ENCODE results near the gene THEM4.

THEM4 gene

GRCh38 chr1:151837884-151838221, 71.5 kb downstream of the THEM4 start:
- no peak for DNase-seq (ENCODE audit: low read depth)

GRCh38 chr1:151837197-151837596, 72.1 kb downstream of the THEM4 start:
- DNase-seq (ENCODE audit: low read depth): no peak

DNA sequence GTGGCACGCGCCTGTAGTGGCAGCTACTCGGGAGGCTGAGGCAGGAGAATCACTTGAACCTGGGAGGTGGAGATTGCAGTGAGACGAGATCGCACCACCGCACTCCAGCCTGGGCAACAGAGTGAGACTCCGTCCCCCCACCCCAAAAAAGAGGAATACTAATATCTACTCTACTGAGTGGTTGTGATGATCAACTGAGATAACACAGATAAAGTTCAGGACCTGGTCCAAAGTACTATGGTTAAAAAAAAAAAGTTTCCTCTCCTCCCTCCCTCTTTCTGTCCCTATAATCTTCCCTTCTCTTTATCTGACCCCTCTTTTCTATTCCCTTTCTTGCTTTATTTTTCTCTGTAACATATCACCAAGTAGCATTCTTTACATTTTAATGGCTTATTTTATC, 73.7 kb downstream of the THEM4 start:
- DNase-seq (ENCODE audit: low read depth): no peak

DNA sequence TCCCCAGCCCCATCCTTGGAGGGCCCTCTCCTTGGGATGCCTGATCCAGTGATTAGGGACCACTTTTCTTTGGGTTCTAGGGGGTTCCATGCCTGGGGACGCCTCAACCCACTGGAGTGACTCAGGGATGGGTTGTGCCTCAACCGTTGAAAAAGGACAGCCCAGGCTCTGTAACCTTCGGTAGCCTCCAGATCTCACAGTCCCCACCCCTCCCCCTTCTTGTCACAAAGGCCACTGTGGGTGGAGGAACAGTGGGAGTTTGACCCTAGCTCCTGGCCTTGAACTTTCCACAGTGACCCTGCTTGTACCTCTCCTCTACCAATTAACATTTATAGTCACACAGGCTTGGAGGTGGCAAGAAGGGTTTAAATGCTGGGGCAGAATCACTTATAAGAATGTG, 75.1 kb downstream of the THEM4 start:
- DNase-seq (ENCODE audit: low read depth): no peak

DNA sequence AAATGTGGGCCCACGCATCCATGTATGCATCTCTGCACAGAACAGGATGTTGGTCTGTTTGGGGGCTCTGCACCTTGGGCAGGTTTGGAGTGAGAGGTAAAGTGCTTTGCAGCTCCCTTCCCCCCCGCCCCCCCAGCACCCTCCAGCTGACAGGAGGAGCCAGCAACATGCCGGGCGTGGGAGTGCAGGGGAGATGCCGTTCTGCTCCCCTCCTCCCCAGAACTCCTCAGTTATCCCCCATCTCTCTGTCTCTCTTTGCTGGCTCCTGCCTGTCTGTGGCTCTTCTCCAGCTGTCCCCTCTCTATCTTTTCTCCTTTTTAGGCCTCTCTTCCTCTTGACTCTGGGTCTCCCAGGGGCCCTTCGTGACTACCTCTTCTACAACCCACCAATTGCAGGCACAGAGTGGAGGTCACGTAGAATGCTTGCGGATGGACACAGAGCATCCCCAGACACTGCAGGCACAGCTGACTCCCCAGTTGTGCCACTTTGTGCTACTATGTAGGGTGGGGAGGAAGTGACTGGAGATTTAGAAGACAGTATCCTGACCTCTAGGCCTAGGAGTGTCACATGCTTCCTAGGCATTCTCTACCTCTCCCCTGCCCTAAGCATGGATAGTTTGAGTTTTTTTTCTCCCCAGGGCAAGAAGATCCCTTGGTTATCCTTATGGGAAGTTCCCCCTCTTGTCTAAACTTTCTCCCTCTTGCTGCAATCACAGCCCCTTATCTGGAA, 76.0 kb downstream of the THEM4 start:
- DNase-seq (ENCODE audit: low read depth): no peak

DNA sequence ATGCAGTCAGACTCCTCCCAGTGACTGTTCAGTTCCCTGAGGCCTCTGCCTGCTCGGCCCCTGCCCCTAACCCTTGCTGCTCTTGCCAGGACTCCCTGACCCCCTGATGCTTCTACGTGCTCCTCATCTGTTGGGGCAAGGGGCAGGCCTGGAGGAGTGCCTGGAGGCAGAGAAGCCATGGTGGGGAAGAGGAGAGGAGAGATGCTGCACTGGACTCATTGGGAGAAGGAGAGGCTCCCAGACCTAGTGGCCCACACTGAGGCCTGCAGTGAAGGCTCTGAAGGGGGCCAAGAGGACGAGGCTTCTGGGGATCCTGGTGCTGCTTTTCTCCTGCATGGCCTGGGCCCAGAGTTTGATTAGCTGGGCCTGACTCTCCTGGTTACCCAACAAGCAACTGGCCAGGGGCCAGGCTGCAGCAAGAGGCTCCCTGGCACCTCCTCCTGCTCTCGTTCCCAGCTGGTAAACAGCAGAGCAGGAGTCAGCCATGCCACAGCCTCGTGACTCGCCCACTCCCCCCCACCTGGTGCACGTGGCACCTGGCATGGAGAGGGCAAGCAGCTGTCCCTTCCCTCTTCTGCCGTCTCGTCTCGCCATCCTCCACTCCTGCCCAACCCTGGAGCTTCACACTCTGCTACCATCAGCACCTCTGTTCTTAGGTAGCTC, 76.9 kb downstream of the THEM4 start:
- peak; percentile 36 for DNase-seq (ENCODE audit: low read depth)

GRCh38 chr1:151831605-151832004, 77.7 kb downstream of the THEM4 start, which contains the start of gene RORC:
Gene RORC, minus strand, starts transcription at chr1:151831802. Its CDS starts 38 bp downstream, at chr1:151831764.
- DNase-seq (ENCODE audit: low read depth): no peak

DNA sequence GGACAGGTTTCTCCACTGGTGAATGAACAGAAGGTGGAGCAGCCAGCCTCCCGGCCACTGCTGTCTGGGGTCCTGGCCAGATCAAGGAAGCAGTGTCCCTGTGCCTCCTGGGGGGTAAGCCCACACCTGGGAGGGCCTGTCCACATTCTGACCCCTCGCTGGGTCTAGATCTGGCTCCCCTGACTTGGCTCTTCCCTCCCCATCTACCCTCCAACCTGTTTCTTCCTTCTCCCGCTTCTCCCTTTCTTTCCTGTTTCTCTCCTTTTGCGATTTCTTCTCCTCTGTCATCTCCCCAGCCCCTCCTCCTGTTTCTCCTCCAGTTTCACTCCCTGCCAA, 78.1 kb downstream of the THEM4 start:
- no peak for DNase-seq (ENCODE audit: low read depth)

DNA sequence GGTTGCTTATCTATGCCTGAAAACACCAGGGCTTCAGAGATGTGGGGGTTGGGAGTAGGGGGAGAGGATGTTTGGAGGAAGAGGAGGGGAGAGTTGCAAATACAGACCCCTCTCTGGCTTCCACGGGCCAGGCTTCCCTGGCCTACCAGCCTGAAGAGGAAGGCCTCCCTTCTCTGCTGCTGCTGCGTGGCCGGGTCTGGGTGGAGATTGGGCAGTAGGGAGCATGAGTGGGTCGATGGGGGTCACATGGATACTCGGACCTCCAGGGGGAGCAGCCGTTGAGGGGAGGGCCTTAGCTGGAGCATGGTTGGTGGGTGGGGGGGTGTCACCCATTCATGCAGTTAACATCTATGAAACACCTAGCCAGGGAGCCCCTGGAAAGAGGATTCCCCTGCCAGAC, 79.3 kb downstream of the THEM4 start:
- no peak for DNase-seq (ENCODE audit: low read depth)

GRCh38 chr1:151829352-151830046, 79.8 kb downstream of the THEM4 start:
- no peak for DNase-seq (ENCODE audit: low read depth)

- DNase-seq (ENCODE audit: low read depth): no peak
Observed at GRCh38 chr1:151828921-151829320, 80.4 kb downstream of the THEM4 start.

DNA sequence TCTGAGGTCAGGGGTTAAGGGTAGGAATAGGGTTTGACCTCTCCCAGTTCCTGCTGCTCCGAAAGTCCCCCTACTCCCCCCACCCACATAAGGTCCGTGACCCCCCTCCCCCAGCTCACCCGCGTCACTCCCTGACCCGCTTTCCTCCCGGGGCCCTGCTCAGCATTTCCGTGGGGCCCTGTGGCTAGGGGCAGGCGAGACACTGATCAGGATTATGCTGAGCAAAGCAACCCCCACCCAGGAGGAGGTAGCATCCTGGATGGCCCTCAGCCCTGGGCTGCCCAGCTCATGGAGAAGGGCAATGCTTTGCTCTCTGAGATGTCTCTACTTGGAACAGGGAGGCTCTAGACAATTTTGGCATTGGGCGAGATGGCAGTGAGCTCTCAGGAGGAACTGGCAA, 81.5 kb downstream of the THEM4 start:
- DNase-seq (ENCODE audit: low read depth): no peak

GRCh38 chr1:151825751-151826660, 83.3 kb downstream of the THEM4 start:
- no peak for DNase-seq (ENCODE audit: low read depth)

GRCh38 chr1:151825204-151825603, 84.1 kb downstream of the THEM4 start:
- DNase-seq (ENCODE audit: low read depth): no peak
